ENCODE results near the gene SUB1.

The SUB1 gene

DNA sequence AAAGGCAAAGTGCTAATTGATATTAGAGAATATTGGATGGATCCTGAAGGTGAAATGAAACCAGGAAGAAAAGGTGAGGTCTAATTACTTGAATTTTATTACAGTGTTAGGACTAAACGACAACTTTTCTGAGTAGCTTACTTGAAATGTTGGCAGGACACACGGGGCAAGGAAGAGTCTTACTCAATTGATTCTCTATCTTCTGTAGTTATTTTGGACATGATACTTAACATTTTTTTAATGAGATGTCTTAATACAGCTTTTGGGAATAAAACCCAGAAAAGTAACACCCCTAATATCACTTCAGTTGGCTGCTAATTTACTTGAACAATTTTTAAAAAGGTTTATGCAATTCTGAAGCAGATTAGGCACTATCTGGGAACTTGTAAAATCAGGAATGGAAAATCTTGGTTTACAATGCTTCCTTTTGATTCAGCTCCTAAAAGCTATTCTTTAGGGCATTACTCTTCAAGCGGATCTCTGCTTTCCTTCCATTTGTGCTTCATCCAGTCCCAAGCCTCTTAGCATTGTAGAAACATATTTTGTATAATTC, 13.7 kb downstream of the SUB1 start:
- Mint-ChIP-seq H3K9me3 (no peaks in the 10 kb centered on the region), H3K4me3 (no peak overlapping the region), H3K4me1 (ENCODE audit: low read depth) (peaks cover 25% of the 10 kb centered on the region), H3K36me3 (ENCODE audit: low read depth) (peaks cover 92% of the 10 kb centered on the region), H3K27me3 (no peaks in the 10 kb centered on the region), H3K27ac (no peak overlapping the region)
- intact Hi-C loops (cut with micrococcal nuclease), result loop anchor here (10.0 kb wide), 1 partner anchor 194 kb away; no protein-coding TSS in a partner anchor

DNA sequence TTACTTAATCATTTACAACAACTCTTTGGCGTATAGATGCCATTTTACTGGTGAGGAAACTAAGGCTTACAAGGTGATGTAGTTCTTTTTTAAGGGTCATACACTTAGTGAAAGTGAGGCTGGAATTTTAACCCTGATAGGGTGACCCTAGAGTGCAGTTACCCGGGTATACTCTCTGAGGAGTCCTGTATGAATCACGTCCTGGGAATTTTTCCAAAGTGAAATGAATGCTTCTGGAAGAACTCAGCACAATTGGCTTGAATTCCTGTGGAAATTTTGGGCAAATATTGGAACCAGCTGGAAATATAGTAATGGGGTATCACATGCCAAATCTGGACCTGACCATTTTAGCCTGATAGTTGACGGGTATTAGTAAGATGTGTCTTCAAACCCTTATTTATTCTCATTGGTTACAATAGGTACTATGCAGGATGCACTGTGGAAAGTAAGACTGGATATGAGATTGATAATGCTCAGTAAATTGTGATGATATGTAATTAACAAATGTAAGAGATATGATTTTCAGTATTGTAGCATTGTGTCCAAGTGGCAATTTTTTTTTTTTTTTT, 14.8 kb downstream of the SUB1 start:
- Mint-ChIP-seq H3K9me3 (no peaks in the 10 kb centered on the region), H3K36me3 (ENCODE audit: low read depth) (peaks cover 94% of the 10 kb centered on the region), H3K4me1 (ENCODE audit: low read depth) (peaks cover 33% of the 10 kb centered on the region), H3K4me3 (no peak overlapping the region), H3K27me3 (no peaks in the 10 kb centered on the region), H3K27ac (no peak overlapping the region)
- intact Hi-C loops (cut with micrococcal nuclease), result loop anchor here (5.0 kb wide), 1 partner anchor 368 kb away; no protein-coding TSS in a partner anchor

GRCh38 chr5:32601623-32602295, 16.4 kb downstream of the SUB1 start:
- no peaks in the 10 kb centered on the region for H3K9me3 Mint-ChIP-seq
- no peaks in the 10 kb centered on the region for H3K27me3 Mint-ChIP-seq
- H3K4me1 Mint-ChIP-seq (ENCODE audit: low read depth), result peaks cover 26% of the 10 kb centered on the region
- H3K27ac Mint-ChIP-seq, result no peak overlapping the region
- intact Hi-C loops (cut with micrococcal nuclease), result loop anchor here (5.0 kb wide), 1 partner anchor 369 kb away; no protein-coding TSS in a partner anchor
- H3K4me3 Mint-ChIP-seq, result no peak overlapping the region
- H3K36me3 Mint-ChIP-seq (ENCODE audit: low read depth), result peaks cover 93% of the 10 kb centered on the region

DNA sequence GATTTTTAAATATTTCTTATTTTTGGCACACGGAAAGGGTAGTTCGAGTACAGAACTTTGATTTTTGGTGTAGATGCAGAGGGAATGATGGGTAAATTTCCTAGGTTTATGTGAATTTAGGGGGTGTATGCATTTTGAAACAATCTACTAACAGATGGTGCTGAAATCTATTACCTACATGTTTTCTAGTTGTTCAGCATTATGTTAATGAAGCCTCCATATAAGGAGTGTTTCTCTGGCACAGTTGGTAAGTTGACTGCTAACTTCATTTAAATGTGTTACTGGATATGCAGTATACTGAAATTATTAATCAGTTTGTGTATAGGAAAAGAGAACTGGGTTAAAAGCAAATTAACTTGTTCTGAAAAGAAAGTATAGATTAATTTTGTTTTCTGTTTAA, 17.5 kb downstream of the SUB1 start:
- Mint-ChIP-seq H3K9me3 (no peaks in the 10 kb centered on the region), H3K27me3 (no peaks in the 10 kb centered on the region), H3K36me3 (ENCODE audit: low read depth) (peaks cover 94% of the 10 kb centered on the region), H3K4me1 (ENCODE audit: low read depth) (peaks cover 18% of the 10 kb centered on the region), H3K27ac (no peak overlapping the region), H3K4me3 (no peak overlapping the region)
- intact Hi-C loops (cut with micrococcal nuclease), result loop anchor here (5.0 kb wide), 1 partner anchor 371 kb away; no protein-coding TSS in a partner anchor

GRCh38 chr5:32604800-32605765, 19.7 kb downstream of the SUB1 start:
- Mint-ChIP-seq H3K36me3 (ENCODE audit: low read depth) (peaks cover 86% of the 10 kb centered on the region), H3K27ac (peak overlapping the region; percentile 5), H3K27me3 (no peaks in the 10 kb centered on the region), H3K9me3 (no peaks in the 10 kb centered on the region), H3K4me1 (ENCODE audit: low read depth) (peaks cover 18% of the 10 kb centered on the region), H3K4me3 (no peak overlapping the region)
- intact Hi-C loops (cut with micrococcal nuclease), result loop anchor here (5.0 kb wide), 1 partner anchor 373 kb away; no protein-coding TSS in a partner anchor

GRCh38 chr5:32605766-32606152, 20.4 kb downstream of the SUB1 start:
- Mint-ChIP-seq H3K27me3 (no peaks in the 10 kb centered on the region), H3K4me3 (no peak overlapping the region), H3K9me3 (no peaks in the 10 kb centered on the region), H3K4me1 (ENCODE audit: low read depth) (peaks cover 18% of the 10 kb centered on the region), H3K36me3 (ENCODE audit: low read depth) (peaks cover 80% of the 10 kb centered on the region), H3K27ac (peak overlapping the region; percentile 5)
- intact Hi-C loops (cut with micrococcal nuclease), result no loop called here

- H3K4me3 Mint-ChIP-seq, result no peak overlapping the region
- intact Hi-C loops (cut with micrococcal nuclease), result loop anchor here (5.0 kb wide), 1 partner anchor 120 kb away; no protein-coding TSS in a partner anchor
- no peaks in the 10 kb centered on the region for H3K27me3 Mint-ChIP-seq
- no peak overlapping the region for H3K27ac Mint-ChIP-seq
- peaks cover 20% of the 10 kb centered on the region for H3K36me3 Mint-ChIP-seq (ENCODE audit: low read depth)
- no peaks in the 10 kb centered on the region for H3K9me3 Mint-ChIP-seq
- H3K4me1 Mint-ChIP-seq (ENCODE audit: low read depth), result no peaks in the 10 kb centered on the region
Measured at GRCh38 chr5:32612134-32612888, 27.0 kb downstream of the SUB1 start.

DNA sequence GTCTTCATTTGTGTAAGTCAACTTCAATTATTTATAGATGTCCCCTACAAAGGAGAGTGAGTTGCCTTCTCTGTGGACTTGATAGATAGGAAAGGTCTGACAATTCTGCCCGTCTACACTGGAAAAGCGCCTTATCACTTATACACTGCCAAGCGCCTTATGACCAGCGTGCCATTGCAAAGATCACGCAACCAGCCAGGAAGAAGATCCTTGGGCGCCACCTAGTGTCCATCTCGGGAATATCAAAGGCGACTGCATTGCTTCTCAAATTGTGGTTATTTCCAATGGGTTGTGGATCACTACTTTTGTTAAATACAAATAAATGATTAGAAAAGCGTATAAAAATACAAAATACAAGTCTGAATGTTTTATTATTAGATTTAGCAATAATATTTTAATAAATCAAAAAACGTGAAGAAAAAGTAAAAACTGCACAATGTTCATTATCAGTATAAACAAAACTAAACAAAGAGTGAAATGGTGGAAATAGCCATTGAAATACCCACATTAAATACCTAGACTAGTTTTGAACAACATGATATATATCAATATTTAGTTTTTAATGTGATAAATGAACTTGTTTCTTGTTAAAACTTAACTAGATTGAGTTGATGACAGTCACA, 27.8 kb downstream of the SUB1 start:
- Mint-ChIP-seq H3K27ac (no peak overlapping the region), H3K9me3 (no peaks in the 10 kb centered on the region), H3K4me3 (no peak overlapping the region), H3K4me1 (ENCODE audit: low read depth) (no peaks in the 10 kb centered on the region), H3K27me3 (no peaks in the 10 kb centered on the region), H3K36me3 (ENCODE audit: low read depth) (peaks cover 12% of the 10 kb centered on the region)
- intact Hi-C loops (cut with micrococcal nuclease), result loop anchor here (5.0 kb wide), 1 partner anchor 121 kb away; no protein-coding TSS in a partner anchor

DNA sequence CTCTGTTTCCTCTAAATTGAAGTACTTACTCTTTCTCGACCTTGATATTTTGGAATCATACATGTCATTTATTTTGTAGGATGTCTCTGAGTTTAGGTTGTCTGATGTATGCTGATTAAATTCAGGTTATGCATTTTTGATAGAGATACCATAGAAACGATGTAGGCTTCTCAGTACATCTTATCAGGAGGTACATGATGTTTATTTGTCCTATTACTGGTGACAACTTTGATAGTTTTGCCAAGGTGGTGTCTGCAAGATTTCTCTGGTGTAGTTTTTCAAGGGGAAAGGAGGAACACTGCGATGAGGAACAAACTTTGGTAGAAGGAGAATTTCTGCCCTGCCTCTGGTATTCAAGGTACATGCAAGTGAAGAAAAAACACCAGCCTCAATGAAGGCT, 29.9 kb downstream of the SUB1 start:
- Mint-ChIP-seq H3K27ac (no peak overlapping the region), H3K9me3 (no peaks in the 10 kb centered on the region), H3K4me3 (no peak overlapping the region), H3K36me3 (ENCODE audit: low read depth) (no peaks in the 10 kb centered on the region), H3K4me1 (ENCODE audit: low read depth) (no peaks in the 10 kb centered on the region), H3K27me3 (no peaks in the 10 kb centered on the region)
- intact Hi-C loops (cut with micrococcal nuclease), result no loop called here

DNA sequence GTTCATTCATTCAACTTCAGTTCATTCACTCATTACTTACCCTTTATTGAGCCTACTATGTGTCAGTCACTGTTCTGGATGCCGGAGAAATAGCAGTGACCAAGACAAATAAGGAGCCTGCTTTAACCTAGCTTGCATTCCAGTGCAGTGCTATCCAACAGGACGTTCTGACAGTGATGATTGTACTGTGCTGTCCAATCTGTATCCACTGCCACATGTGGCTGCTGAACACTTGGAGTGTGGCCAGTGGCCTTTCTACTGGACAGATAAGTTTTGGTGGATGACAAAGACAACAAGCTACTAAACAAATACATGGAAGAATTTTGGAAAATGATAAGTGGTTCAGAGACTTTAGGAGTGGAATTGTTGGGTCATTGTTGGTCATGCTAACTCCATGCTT, 33.6 kb downstream of the SUB1 start:
- Mint-ChIP-seq H3K27me3 (no peaks in the 10 kb centered on the region), H3K4me1 (ENCODE audit: low read depth) (no peaks in the 10 kb centered on the region), H3K27ac (no peak overlapping the region), H3K36me3 (ENCODE audit: low read depth) (no peaks in the 10 kb centered on the region), H3K4me3 (no peak overlapping the region), H3K9me3 (no peaks in the 10 kb centered on the region)
- intact Hi-C loops (cut with micrococcal nuclease), result no loop called here

- intact Hi-C loops (cut with micrococcal nuclease), result no loop called here
- Mint-ChIP-seq H3K36me3 (ENCODE audit: low read depth) (no peaks in the 10 kb centered on the region), H3K4me3 (no peak overlapping the region), H3K27me3 (no peaks in the 10 kb centered on the region), H3K9me3 (no peaks in the 10 kb centered on the region), H3K4me1 (ENCODE audit: low read depth) (no peaks in the 10 kb centered on the region), H3K27ac (no peak overlapping the region)
Measured at GRCh38 chr5:32621256-32621655, 35.9 kb downstream of the SUB1 start.

DNA sequence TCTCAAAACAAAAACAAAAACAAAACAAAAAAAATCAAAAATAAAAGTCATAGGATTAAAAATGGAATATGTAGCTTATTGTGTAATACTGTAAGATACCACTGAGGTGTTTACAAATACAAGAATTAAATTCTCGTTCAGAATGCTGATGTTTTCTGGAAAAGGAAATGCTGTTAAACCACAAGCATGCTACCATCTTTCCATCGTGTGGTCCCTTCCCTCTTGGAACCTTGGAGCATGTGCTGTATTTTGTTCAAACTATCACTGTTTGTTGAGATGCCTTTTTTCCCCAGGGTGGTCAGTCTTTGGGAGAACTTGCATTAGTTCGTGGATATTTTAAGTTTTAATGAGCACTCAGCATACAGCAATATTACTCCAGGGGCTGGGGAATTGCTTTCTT, 39.7 kb downstream of the SUB1 start:
- Mint-ChIP-seq H3K4me3 (no peak overlapping the region), H3K27ac (no peak overlapping the region), H3K9me3 (no peaks in the 10 kb centered on the region), H3K27me3 (no peaks in the 10 kb centered on the region), H3K36me3 (ENCODE audit: low read depth) (no peaks in the 10 kb centered on the region), H3K4me1 (ENCODE audit: low read depth) (no peaks in the 10 kb centered on the region)
- intact Hi-C loops (cut with micrococcal nuclease), result no loop called here

DNA sequence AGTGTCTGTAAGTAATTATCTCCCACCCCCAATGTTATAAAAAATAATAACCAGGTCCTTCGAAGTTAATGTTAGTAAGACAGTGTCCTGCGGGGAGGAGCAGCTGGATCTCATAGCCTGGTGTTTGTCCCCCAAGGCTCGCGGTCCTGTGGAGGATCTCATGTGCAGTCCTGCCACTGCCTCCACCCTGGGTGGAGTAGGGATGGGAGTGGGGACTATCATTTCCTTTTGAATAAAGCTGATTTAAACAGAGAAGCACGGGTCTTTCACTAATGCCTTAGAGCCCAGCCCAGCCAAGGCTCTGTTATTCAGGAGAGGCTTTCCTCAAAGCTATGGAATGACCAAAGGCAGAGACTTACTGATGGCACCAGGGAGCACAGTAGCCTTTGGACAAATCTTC, 40.2 kb downstream of the SUB1 start:
- H3K27me3 Mint-ChIP-seq, result no peaks in the 10 kb centered on the region
- H3K9me3 Mint-ChIP-seq, result no peaks in the 10 kb centered on the region
- no peak overlapping the region for H3K4me3 Mint-ChIP-seq
- no peaks in the 10 kb centered on the region for H3K4me1 Mint-ChIP-seq (ENCODE audit: low read depth)
- intact Hi-C loops (cut with micrococcal nuclease), result no loop called here
- H3K36me3 Mint-ChIP-seq (ENCODE audit: low read depth), result no peaks in the 10 kb centered on the region
- no peak overlapping the region for H3K27ac Mint-ChIP-seq

Measured in dendritic cell treated with granulocyte-macrophage colony-stimulating factor and Interleukin-4, amounts not matched to agents 40 ng/mL and 50 ng/mL, for 4 days (primary cell).